Measurements from ENCODE around the gene TMEM243. TPM values are rescaled to one million over a fixed set of nuclear protein-coding genes. Genes with fewer than 3 reads are reported as not detected.
A peak's percentile ranks its signal among the peaks of the same experiment; 100 is the strongest.

Gene TMEM243
- total RNA-seq, 1 experiment from 2014 or later, result 15.4 TPM

GRCh38 chr7:87148332-87148955 lies 71.1 kb downstream of the TMEM243 start:
- H3K27me3 ChIP-seq (ENCODE audit: control insufficient read depth, insufficient read depth, low read length), result no peaks in the 10 kb centered on the region; the same call in none of the 2 replicates
- intact Hi-C loops (cut with micrococcal nuclease; ENCODE audit: unreplicated experiment), result loop anchor here (1.0 kb wide), 1 partner anchor 209 kb away; no protein-coding TSS in a partner anchor
- in situ Hi-C loops (cut with HindIII; ENCODE audit: low pct_unique_long_range_greater_than_20kb, low sequenced_read_pairs), result no loop called here
- BruUV-seq (replicated peaks), result no TSS peak
- ChIA-PET CTCF (interaction anchor here (0.7 to 1.6 kb wide), 3 partner anchors 69 to 221 kb away, joined by 3 to 5 read pairs (median 5); no protein-coding TSS in a partner anchor), POLR2A (no interaction called here)
- peaks cover 6% of the 10 kb centered on the region; the same call in 1 of the 2 replicates for H3K36me3 ChIP-seq (ENCODE audit: control insufficient read depth, insufficient read depth, low read length)
- H3K27ac ChIP-seq (ENCODE audit: low read length), result no peak overlapping the region
- TF ChIP-seq CTCF (IDR thresholded peaks at IDR 0.05) (peak; percentile 64; the same call in 1 of the 2 replicates), TCF7L2 (IDR thresholded peaks at IDR 0.05; ENCODE audit: low read depth, low read length) (no peak)
- H3K9me3 ChIP-seq (ENCODE audit: control insufficient read depth, insufficient read depth, low read depth, low read length), result no peaks in the 10 kb centered on the region
- no peak overlapping the region for H3K4me3 ChIP-seq (ENCODE audit: low read depth in 2 of 2, low read length in 2 of 2)
- DNase-seq (ENCODE audit: low read depth, low spot score) (peak; percentile 42), ATAC-seq (no peak)
- H3K4me1 ChIP-seq (ENCODE audit: control insufficient read depth, insufficient read depth, low read length), result peaks cover 7% of the 10 kb centered on the region

- H3K4me3 ChIP-seq (ENCODE audit: low read depth in 2 of 2, low read length in 2 of 2), result no peak overlapping the region
- POLR2A ChIA-PET, result no interaction called here
- H3K9me3 ChIP-seq (ENCODE audit: control insufficient read depth, insufficient read depth, low read depth, low read length), result no peaks in the 10 kb centered on the region
- no peak for TF ChIP-seq SIN3A (IDR thresholded peaks at IDR 0.05; ENCODE audit: borderline replicate concordance, insufficient read depth, low read depth, low read length)
- no peak for TF ChIP-seq CTCF (IDR thresholded peaks at IDR 0.05)
- peaks cover 7% of the 10 kb centered on the region for H3K4me1 ChIP-seq (ENCODE audit: control insufficient read depth, insufficient read depth, low read length)
- ATAC-seq, result no peak
- CTCF ChIA-PET, result interaction anchor here (1.2 to 1.6 kb wide), 2 partner anchors 206 to 220 kb away, joined by 5 read pairs; no protein-coding TSS in a partner anchor
- in situ Hi-C loops (cut with HindIII; ENCODE audit: low pct_unique_long_range_greater_than_20kb, low sequenced_read_pairs) (no loop called here), intact Hi-C loops (cut with micrococcal nuclease; ENCODE audit: unreplicated experiment) (no loop called here)
- no peak for DNase-seq (ENCODE audit: low read depth, low spot score)
- BruUV-seq (replicated peaks), result no TSS peak
- no peaks in the 10 kb centered on the region; the same call in 1 of the 2 replicates for H3K36me3 ChIP-seq (ENCODE audit: control insufficient read depth, insufficient read depth, low read length)
- no peak overlapping the region for H3K27ac ChIP-seq (ENCODE audit: low read length)
- H3K27me3 ChIP-seq (ENCODE audit: control insufficient read depth, insufficient read depth, low read length), result no peaks in the 10 kb centered on the region; the same call in none of the 2 replicates
Observed at GRCh38 chr7:87147500-87147899, 72.0 kb downstream of the TMEM243 start.

GRCh38 chr7:87146740-87147386 lies 72.7 kb downstream of the TMEM243 start:
- ChIA-PET POLR2A (no interaction called here), CTCF (no interaction called here)
- no peak overlapping the region for H3K27ac ChIP-seq (ENCODE audit: low read length)
- peaks cover 7% of the 10 kb centered on the region for H3K4me1 ChIP-seq (ENCODE audit: control insufficient read depth, insufficient read depth, low read length)
- BruUV-seq (replicated peaks), result no TSS peak
- H3K27me3 ChIP-seq (ENCODE audit: control insufficient read depth, insufficient read depth, low read length), result no peaks in the 10 kb centered on the region; the same call in none of the 2 replicates
- TF ChIP-seq TCF7L2 (IDR thresholded peaks at IDR 0.05; ENCODE audit: low read depth, low read length), result no peak
- TF ChIP-seq CTCF (IDR thresholded peaks at IDR 0.05), result no peak
- TF ChIP-seq REST (IDR thresholded peaks at IDR 0.05; ENCODE audit: insufficient read depth in 1 of 2, low read depth in 2 of 2, low read length in 1 of 2), result no peak
- no peak for TF ChIP-seq POLR2AphosphoS5 (IDR thresholded peaks at IDR 0.05; ENCODE audit: low read depth, low read length)
- TF ChIP-seq SIN3A (IDR thresholded peaks at IDR 0.05; ENCODE audit: borderline replicate concordance, insufficient read depth, low read depth, low read length), result no peak
- ATAC-seq (no peak), DNase-seq (ENCODE audit: low read depth, low spot score) (no peak)
- no peak overlapping the region for H3K4me3 ChIP-seq (ENCODE audit: low read depth in 2 of 2, low read length in 2 of 2)
- H3K36me3 ChIP-seq (ENCODE audit: control insufficient read depth, insufficient read depth, low read length), result no peaks in the 10 kb centered on the region
- in situ Hi-C loops (cut with HindIII; ENCODE audit: low pct_unique_long_range_greater_than_20kb, low sequenced_read_pairs) (no loop called here), intact Hi-C loops (cut with micrococcal nuclease; ENCODE audit: unreplicated experiment) (no loop called here)
- no peaks in the 10 kb centered on the region for H3K9me3 ChIP-seq (ENCODE audit: control insufficient read depth, insufficient read depth, low read depth, low read length)
